H1 (cell line): ENCODE data around the gene FRS2. TPM values are rescaled to one million over a fixed set of nuclear protein-coding genes. Genes with fewer than 3 reads are reported as not detected.

ENCODE experiments used
- ASH2L ChIP-seq: fragments of 200-600, 300-600 bp; sonication (generic); IDR thresholded peaks from one replicate; pipeline ENCODE4 v1.7.1; 2017; ENCODE audit warnings: low read length
- BACH1 ChIP-seq: IDR thresholded peaks from 2 replicates; pipeline ENCODE4 v1.6.1; 2012; ENCODE audit warnings: low read length, improper control_type of control experiment
- CREB1 ChIP-seq: IDR thresholded peaks from 2 replicates; pipeline ENCODE4 v1.6.1; 2012; ENCODE audit warnings: inconsistent platforms
- EGR1 ChIP-seq: IDR thresholded peaks from 2 replicates; pipeline ENCODE4 v1.6.1; 2011; ENCODE audit warnings: low read depth, low read length, borderline replicate concordance
- KDM4A ChIP-seq: IDR thresholded peaks from one replicate; pipeline ENCODE4 v1.7.1; 2012; ENCODE audit warnings: low read depth, mild to moderate bottlenecking, moderate library complexity, low read length, inconsistent platforms; ENCODE audit not compliant: severe bottlenecking
- RFX5 ChIP-seq: IDR thresholded peaks from 2 replicates; pipeline ENCODE4 v1.6.1; 2011; ENCODE audit warnings: low read depth, low read length, improper control_type of control experiment, borderline replicate concordance
- SRF ChIP-seq: IDR thresholded peaks from 2 replicates; pipeline ENCODE4 v1.6.1; 2011; ENCODE audit warnings: mild to moderate bottlenecking, low read depth, low read length, moderate library complexity
- SUZ12 ChIP-seq: fragments of 200-600 bp; sonication (generic); IDR thresholded peaks from 2 replicates; pipeline ENCODE4 v1.6.1; 2012; ENCODE audit warnings: mild to moderate bottlenecking, inconsistent platforms, low read length, moderate library complexity, mixed read lengths
- polyA plus RNA-seq, 7 experiments: library from polyadenylated mRNA; depleted of rRNA in 3 of 7; stranded (reverse) in 5 of 7; unstranded in 2 of 7; fragments of >200 nt in 5 of 7; fragments of 200-250 nt in 2 of 7; gene quantifications; 1 replicate in 5 of 7; 2 replicates in 1 of 7; 4 replicates in 1 of 7; pipeline versions ENCODE4 v1.2.1 to v1.2.3, GENCODE V29; 2011 to 2013; ENCODE audit warnings: missing spikeins in 2 of 7, mixed read lengths in 2 of 7
- total RNA-seq: library from RNA; stranded (reverse); fragmentation: NEBNext Ultra II Directional; extraction: Animal tissue kit (Norgen Biotek cat#: 25700); gene quantifications from 2 replicates; pipeline ENCODE4 v1.2.1, GENCODE V29; 2021
- TF ChIP-seq, protein P1 (sequence below): fragments of 300-600 bp; sonication (generic); IDR thresholded peaks from 2 replicates; pipeline ENCODE4 v1.7.1; 2012; ENCODE audit warnings: low read length, moderate library complexity, mild to moderate bottlenecking, inconsistent platforms; ENCODE audit not compliant: insufficient replicate concordance

The FRS2 gene
- total and polyA plus RNA-seq, 2 of the 8 experiments (the other 6 are each of a cell fraction or from before 2014, with no cell fraction given), result 10.3 to 35.8 TPM

DNA sequence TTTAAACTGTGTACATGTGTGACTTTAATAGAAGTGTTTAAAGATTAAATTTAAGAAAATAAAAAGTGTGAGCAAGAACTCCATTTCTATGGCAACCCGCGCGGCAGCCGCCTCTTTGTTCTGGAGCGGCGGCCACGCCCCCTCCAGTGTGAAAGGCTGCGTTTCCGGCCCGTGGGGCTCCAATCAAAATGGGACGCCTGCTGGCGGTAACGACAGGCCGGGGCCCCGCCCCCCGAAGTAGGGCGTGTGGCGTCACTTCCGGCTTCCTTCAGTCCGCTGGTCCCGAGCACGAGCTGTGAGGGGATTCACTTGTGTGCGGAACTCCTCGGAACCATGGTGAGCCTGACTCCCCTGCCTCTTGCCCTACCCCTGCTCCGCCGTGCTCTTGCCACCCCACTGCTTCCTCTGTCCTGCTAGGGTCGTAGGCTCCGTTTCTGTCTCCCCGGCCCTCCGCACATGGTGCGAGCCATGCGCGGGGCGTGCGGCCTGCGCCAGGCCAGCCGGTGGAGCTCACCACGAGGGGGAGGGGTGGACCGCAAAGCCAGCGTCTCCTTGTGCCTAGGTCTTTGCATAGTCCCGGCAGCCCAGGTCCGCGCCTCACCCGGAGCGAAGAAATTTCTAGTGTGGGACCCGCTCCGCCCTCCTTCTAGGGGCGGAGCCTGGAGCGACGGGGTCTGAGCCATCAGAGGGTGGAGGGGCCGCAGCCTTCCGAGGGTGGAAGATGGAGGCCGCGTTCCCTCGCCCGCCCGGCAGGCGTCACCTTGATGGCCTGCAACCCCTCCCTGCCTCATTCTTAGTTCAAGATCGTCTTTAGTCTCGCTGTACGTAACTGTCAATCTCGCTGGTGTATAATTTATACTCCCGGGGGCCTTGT, 115.2 kb downstream of the FRS2 start, which contains the start of gene CCT2 (continued):
- TF ChIP-seq, protein P1, sequence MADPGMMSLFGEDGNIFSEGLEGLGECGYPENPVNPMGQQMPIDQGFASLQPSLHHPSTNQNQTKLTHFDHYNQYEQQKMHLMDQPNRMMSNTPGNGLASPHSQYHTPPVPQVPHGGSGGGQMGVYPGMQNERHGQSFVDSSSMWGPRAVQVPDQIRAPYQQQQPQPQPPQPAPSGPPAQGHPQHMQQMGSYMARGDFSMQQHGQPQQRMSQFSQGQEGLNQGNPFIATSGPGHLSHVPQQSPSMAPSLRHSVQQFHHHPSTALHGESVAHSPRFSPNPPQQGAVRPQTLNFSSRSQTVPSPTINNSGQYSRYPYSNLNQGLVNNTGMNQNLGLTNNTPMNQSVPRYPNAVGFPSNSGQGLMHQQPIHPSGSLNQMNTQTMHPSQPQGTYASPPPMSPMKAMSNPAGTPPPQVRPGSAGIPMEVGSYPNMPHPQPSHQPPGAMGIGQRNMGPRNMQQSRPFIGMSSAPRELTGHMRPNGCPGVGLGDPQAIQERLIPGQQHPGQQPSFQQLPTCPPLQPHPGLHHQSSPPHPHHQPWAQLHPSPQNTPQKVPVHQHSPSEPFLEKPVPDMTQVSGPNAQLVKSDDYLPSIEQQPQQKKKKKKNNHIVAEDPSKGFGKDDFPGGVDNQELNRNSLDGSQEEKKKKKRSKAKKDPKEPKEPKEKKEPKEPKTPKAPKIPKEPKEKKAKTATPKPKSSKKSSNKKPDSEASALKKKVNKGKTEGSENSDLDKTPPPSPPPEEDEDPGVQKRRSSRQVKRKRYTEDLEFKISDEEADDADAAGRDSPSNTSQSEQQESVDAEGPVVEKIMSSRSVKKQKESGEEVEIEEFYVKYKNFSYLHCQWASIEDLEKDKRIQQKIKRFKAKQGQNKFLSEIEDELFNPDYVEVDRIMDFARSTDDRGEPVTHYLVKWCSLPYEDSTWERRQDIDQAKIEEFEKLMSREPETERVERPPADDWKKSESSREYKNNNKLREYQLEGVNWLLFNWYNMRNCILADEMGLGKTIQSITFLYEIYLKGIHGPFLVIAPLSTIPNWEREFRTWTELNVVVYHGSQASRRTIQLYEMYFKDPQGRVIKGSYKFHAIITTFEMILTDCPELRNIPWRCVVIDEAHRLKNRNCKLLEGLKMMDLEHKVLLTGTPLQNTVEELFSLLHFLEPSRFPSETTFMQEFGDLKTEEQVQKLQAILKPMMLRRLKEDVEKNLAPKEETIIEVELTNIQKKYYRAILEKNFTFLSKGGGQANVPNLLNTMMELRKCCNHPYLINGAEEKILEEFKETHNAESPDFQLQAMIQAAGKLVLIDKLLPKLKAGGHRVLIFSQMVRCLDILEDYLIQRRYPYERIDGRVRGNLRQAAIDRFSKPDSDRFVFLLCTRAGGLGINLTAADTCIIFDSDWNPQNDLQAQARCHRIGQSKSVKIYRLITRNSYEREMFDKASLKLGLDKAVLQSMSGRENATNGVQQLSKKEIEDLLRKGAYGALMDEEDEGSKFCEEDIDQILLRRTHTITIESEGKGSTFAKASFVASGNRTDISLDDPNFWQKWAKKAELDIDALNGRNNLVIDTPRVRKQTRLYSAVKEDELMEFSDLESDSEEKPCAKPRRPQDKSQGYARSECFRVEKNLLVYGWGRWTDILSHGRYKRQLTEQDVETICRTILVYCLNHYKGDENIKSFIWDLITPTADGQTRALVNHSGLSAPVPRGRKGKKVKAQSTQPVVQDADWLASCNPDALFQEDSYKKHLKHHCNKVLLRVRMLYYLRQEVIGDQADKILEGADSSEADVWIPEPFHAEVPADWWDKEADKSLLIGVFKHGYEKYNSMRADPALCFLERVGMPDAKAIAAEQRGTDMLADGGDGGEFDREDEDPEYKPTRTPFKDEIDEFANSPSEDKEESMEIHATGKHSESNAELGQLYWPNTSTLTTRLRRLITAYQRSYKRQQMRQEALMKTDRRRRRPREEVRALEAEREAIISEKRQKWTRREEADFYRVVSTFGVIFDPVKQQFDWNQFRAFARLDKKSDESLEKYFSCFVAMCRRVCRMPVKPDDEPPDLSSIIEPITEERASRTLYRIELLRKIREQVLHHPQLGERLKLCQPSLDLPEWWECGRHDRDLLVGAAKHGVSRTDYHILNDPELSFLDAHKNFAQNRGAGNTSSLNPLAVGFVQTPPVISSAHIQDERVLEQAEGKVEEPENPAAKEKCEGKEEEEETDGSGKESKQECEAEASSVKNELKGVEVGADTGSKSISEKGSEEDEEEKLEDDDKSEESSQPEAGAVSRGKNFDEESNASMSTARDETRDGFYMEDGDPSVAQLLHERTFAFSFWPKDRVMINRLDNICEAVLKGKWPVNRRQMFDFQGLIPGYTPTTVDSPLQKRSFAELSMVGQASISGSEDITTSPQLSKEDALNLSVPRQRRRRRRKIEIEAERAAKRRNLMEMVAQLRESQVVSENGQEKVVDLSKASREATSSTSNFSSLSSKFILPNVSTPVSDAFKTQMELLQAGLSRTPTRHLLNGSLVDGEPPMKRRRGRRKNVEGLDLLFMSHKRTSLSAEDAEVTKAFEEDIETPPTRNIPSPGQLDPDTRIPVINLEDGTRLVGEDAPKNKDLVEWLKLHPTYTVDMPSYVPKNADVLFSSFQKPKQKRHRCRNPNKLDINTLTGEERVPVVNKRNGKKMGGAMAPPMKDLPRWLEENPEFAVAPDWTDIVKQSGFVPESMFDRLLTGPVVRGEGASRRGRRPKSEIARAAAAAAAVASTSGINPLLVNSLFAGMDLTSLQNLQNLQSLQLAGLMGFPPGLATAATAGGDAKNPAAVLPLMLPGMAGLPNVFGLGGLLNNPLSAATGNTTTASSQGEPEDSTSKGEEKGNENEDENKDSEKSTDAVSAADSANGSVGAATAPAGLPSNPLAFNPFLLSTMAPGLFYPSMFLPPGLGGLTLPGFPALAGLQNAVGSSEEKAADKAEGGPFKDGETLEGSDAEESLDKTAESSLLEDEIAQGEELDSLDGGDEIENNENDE, result no peak
- TF ChIP-seq ASH2L, result peak; percentile 89
- TF ChIP-seq SUZ12, result no peak
- TF ChIP-seq KDM4A, result peak; percentile 51
- TF ChIP-seq RFX5, result no peak
- no peak for TF ChIP-seq SRF
- no peak for TF ChIP-seq EGR1
- no peak for TF ChIP-seq BACH1
- TF ChIP-seq CREB1, result peak; percentile 89
